Heart left ventricle (tissue), 13 donors: ENCODE measurements around the gene OSTC.

ENCODE experiments used
- CTCF ChIP-seq, 12 donors: fragments of 200-600 bp; sonication (generic) in 4 of 12; IDR thresholded peaks; one replicate each; pipeline versions ENCODE4 v1.5.0 to v1.8.0; 2018 to 2022; ENCODE audit warnings: antibody characterized with exemption in 12 of 12, mild to moderate bottlenecking in 5 of 12
- POLR2A ChIP-seq, 2 donors: fragments of 450-650 bp; IDR thresholded peaks; one replicate each; pipeline ENCODE4 v1.6.1; 2017; ENCODE audit warnings: antibody characterized with exemption in 2 of 2, mild to moderate bottlenecking in 2 of 2, moderate library complexity in 2 of 2
- donor health status: ischemic (EF 13 %, LVEDD 7.1; RV severe dilation, severe dysfunction).
- donor health status: DM: no; HTN: yes; CAD: no.
- donor health status: DM: no; HTN: no; CAD: no.
- donor health status: ischemic (EF 25% LVEDD 6.9; RV normal size, moderate dysfunction).
- donor health status: ischemic (EF 25% LVEDD 5.7; RV mildly dilated, moderate dysfunction).
- donor health status: ischemic (EF 35%, LVEDD 5.7; RV mildly dilated, moderate dysfunction).
- donor health status: nonischemic (EF 11% LVEDD 7.7; RV severe dilation, severe dysfunction).
- donor health status: DM: yes; HTN: yes; CAD: no.
- donor health status: PGD.
- donor health status: ischemic (EF 29% LVEDD 5.4; RV normal size, mild dysfunction).
- donor health status: nonischemic (EF 23%, LVEDD 6.1; RV moderate dilation, normal function).

GRCh38 chr4:108636246-108636645 lies 14.2 kb upstream of the OSTC start:
- TF ChIP-seq CTCF (IDR thresholded peaks at IDR 0.05) (no peak), POLR2A (IDR thresholded peaks at IDR 0.05) (no peak)
